ENCODE measurements around the gene LIPE. TPM values are rescaled to one million over a fixed set of nuclear protein-coding genes. Genes with fewer than 3 reads are reported as not detected.

LIPE gene
- total RNA-seq, 1 donor = 3.0 TPM

DNA sequence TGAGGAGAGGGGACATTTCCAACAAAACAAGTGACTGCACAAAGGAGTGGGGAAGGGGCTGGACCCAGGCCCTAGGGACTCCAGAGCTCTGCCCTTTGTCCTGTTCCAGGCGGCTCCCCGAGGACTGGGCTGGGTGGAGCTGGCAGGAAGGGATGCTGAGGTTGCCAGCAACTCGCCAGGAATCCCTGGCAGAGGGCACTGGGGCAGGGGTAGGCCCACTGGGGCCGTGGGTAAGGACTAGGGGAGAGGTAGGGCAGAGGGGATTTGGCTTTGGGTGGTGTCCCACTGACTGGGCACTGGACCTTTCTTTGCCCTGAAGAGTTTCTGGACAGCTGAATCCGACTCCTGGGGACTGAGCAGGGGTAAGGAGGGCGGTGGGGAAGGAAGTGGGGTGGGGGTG is 7.9 kb downstream of the LIPE start:
- no peak overlapping the region for H3K4me3 ChIP-seq (ENCODE audit: low read depth, low read length)
- DNase-seq (ENCODE audit: low read depth) = no peak
- TF ChIP-seq, protein P1, sequence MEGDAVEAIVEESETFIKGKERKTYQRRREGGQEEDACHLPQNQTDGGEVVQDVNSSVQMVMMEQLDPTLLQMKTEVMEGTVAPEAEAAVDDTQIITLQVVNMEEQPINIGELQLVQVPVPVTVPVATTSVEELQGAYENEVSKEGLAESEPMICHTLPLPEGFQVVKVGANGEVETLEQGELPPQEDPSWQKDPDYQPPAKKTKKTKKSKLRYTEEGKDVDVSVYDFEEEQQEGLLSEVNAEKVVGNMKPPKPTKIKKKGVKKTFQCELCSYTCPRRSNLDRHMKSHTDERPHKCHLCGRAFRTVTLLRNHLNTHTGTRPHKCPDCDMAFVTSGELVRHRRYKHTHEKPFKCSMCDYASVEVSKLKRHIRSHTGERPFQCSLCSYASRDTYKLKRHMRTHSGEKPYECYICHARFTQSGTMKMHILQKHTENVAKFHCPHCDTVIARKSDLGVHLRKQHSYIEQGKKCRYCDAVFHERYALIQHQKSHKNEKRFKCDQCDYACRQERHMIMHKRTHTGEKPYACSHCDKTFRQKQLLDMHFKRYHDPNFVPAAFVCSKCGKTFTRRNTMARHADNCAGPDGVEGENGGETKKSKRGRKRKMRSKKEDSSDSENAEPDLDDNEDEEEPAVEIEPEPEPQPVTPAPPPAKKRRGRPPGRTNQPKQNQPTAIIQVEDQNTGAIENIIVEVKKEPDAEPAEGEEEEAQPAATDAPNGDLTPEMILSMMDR (IDR thresholded peaks at IDR 0.05; ENCODE audit: insufficient read depth, low read depth, low read length) = no peak

DNA sequence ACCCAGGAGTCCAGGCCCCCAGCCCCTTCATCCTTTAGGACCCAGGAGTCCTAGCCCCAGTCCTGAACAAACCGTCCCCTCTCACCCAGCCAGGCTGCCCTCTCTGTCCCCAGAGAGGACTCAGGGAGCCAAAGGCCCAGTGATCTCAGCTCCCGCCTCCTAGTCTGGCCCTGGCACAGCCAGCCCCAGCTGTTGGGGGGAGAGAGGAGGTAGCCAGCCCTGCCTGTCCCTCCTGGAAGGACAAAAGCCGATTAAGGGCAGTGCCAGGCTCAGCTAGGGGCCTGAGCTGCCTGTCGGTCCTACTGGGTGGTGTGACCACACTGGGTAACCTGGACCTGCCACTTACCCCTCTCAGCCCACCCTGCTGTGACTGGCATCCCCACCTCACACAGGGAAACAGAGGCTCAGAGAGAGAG is 14.5 kb downstream of the LIPE start:
- TF ChIP-seq, protein P1 (IDR thresholded peaks at IDR 0.05; ENCODE audit: insufficient read depth, low read depth, low read length) = no peak
- no peak for DNase-seq (ENCODE audit: low read depth)

DNA sequence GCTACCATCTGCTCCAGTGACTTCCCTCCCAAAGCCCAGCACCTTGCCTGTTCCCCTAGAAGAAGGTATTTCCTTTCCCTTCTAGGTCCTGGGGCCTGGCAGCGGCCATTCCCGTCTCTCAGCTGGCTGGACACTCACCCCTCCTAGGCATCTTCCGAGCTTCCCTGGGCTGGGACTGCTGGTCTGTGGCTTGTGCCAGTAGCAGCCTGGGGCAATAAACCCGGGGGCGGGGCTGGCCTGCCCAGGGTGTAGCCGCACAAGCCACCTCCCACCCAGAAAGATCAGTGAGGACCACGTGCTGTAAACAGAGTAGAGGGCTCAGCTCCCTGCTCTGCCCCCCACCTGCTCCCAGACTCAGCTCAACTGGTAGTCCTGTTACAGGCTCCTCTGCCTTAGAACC is 15.0 kb downstream of the LIPE start:
- TF ChIP-seq, protein P1 (IDR thresholded peaks at IDR 0.05; ENCODE audit: insufficient read depth, low read depth, low read length) = no peak
- DNase-seq (ENCODE audit: low read depth) = no peak
- no peak overlapping the region for H3K4me3 ChIP-seq (ENCODE audit: low read depth, low read length)

More for the DNA sequence above, 14.5 kb downstream of the LIPE start:
- no peak overlapping the region for H3K4me3 ChIP-seq (ENCODE audit: low read depth, low read length)

DNA sequence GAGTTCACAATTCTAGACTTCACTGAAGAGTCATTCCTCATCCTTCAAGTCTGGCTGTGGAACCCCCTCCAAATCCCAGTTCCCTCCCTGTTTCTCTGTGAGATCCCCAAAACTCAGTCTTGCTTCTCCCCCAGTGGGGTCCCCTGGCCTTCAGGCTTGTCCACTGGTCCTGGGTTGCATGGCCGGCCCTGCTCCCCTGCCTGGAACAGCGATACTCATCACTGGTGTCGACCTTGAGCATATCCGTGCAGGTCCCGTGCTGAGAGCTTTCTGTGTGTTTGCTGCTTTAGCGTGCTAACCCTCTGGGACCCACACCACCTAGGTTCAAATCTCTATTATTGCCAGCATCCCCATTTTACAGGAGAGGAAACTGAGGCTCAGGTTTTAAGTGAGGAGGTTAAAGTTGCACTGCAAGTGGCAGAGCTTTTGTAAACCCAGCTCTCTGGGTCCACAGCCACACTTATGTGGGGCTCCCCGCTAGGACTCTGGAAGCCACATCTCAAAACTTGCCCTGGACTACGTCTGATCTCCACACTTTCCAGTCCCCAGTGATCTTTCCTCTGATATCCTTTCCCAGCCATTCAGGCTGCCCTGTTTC is 15.5 kb downstream of the LIPE start:
- TF ChIP-seq, protein P1 (IDR thresholded peaks at IDR 0.05; ENCODE audit: insufficient read depth, low read depth, low read length) = no peak
- H3K4me3 ChIP-seq (ENCODE audit: low read depth, low read length) = no peak overlapping the region
- no peak for DNase-seq (ENCODE audit: low read depth)

DNA sequence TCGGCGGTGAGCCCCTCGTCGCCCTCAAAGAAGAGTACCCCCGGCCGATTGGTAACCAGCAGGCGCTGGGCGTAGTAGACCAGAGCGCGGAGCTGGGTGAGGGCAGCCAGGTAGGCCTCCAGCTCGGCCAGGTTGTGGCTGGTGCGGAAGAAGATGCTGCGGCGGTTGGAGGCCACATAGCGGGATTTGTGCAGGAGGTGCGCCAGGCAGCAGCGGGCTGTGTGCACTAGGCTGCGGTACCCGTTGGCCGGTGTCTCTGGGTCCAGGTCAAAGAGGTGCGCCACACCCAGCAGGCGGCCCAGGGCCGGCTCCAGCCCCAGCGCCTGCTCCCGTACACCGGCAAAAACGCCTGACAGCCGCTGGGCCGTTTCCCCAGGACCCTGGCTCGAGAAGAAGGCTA is 16.8 kb downstream of the LIPE start:
- no peak for DNase-seq (ENCODE audit: low read depth)
- H3K4me3 ChIP-seq (ENCODE audit: low read depth, low read length) = no peak overlapping the region
- TF ChIP-seq, protein P1 (IDR thresholded peaks at IDR 0.05; ENCODE audit: insufficient read depth, low read depth, low read length) = no peak

DNA sequence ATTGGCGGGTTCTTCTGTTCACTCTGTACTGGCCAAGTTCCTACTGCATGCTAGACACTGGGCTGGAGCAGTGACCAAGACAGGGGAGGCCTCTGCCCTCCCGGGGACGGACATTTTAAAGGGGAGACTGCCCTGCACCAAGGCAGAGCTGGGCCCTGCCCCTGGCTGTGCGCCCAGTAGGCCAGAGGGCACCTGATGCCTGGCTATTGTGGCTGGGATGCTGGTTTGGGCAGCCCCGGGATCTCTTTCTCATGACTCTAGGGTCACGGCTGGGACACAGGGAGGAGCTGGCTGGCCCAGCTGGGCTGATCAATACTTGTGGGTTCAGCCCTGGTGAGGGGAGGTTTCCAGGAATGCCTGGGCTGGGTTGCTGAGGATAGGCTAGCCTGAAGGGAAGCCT is 17.7 kb downstream of the LIPE start:
- no peak overlapping the region for H3K4me3 ChIP-seq (ENCODE audit: low read depth, low read length)
- no peak for DNase-seq (ENCODE audit: low read depth)
- TF ChIP-seq, protein P1 (IDR thresholded peaks at IDR 0.05; ENCODE audit: insufficient read depth, low read depth, low read length) = no peak

DNA sequence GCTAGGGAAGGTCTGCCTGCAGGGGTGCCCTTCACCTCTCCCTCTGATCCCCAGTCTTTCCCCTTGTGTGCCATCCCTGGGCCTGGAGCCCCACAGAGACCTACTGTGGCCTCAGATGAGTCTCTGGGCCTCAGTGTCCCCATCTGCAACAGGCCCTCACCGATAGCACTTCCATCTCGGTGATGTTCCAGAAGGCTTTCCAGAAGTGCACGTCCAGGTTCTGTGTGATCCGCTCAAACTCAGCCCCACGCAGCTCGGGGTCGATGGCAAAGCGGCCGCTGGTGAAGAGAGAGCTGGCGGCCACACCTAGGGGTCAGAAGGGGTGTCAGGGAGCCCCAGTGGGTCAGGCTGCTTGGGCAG is 19.4 kb downstream of the LIPE start:
- H3K4me3 ChIP-seq (ENCODE audit: low read depth, low read length) = no peak overlapping the region
- TF ChIP-seq, protein P1 (IDR thresholded peaks at IDR 0.05; ENCODE audit: insufficient read depth, low read depth, low read length) = no peak
- no peak for DNase-seq (ENCODE audit: low read depth)
